ENCODE results near the gene RGL1. TPM values are rescaled to one million over a fixed set of nuclear protein-coding genes. Genes with fewer than 3 reads are reported as not detected.

The RGL1 gene
- total RNA-seq, 1 donor from 2014 or later: 76.9 TPM

- no peak for ATAC-seq
- DNase-seq (ENCODE audit: low spot score): no peak
- intact Hi-C loops (cut with DNase I): no loop called here
These were observed 39.9 kb downstream of the RGL1 start for GRCh38 chr1:183844806-183845205.

- DNase-seq (ENCODE audit: low spot score) (no peak), ATAC-seq (no peak)
- intact Hi-C loops (cut with DNase I): no loop called here
These were observed 40.8 kb downstream of the RGL1 start for GRCh38 chr1:183845681-183846080.

- ATAC-seq: no peak
- intact Hi-C loops (cut with DNase I): no loop called here
These were observed 42.7 kb downstream of the RGL1 start for GRCh38 chr1:183847641-183848040.

GRCh38 chr1:183850852-183851251 is 45.9 kb downstream of the RGL1 start:
- ATAC-seq (no peak), DNase-seq (ENCODE audit: low spot score) (no peak)
- intact Hi-C loops (cut with DNase I): no loop called here

More at GRCh38 chr1:183847641-183848040, 42.7 kb downstream of the RGL1 start:
- DNase-seq (ENCODE audit: low spot score): no peak

GRCh38 chr1:183859119-183859518 is 54.2 kb downstream of the RGL1 start:
- DNase-seq (ENCODE audit: low spot score) (no peak), ATAC-seq (peak; percentile 16)
- intact Hi-C loops (cut with DNase I): no loop called here

GRCh38 chr1:183859831-183860230 is 54.9 kb downstream of the RGL1 start:
- intact Hi-C loops (cut with DNase I): no loop called here
- ATAC-seq: peak; percentile 84
- no peak for DNase-seq (ENCODE audit: low spot score)

DNA sequence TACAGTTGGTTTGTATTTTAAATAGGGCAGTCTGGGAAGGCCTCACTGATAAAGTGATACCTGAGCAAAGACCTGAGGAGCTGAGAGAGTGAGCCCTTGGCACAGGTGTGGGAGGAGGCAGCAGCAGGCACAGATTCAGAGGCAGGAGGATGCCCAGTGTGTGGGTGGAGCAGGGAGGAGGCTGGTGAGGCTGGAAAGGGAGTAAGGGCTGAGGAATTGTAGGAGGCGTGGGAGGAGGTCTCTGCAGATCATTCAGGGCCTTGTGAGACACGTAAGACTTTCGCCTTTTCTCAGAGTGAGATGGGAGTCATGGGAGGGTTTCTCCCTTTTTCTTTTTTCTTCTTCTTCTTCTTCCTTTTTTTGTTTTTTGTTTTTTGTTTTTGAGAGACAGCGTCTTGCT is 58.0 kb downstream of the RGL1 start:
- intact Hi-C loops (cut with DNase I): no loop called here
- ATAC-seq: no peak

DNA sequence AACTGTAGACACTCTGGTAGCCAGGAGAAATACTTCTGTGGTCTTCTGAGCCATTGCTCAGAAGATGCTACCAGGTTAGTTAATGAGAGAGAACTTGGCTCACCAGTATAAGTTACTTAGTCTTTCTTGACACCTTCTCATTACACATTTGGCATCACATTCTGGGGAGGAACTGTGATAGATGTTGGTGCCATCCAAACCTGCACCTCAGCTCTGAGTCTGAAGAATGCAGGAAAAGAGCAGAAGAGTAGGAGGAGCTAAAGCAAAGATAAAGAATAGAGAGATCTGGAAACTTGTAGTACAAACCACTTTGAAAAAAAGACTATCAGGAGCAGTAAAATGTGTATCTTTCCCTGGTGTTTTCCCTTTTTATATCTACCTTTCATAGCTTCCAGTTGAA is 58.9 kb downstream of the RGL1 start:
- ATAC-seq: no peak
- intact Hi-C loops (cut with DNase I): no loop called here
- no peak for DNase-seq (ENCODE audit: low spot score)

More for the DNA sequence above, 58.0 kb downstream of the RGL1 start:
- no peak for DNase-seq (ENCODE audit: low spot score)

- ATAC-seq: no peak
- intact Hi-C loops (cut with DNase I): no loop called here
- DNase-seq (ENCODE audit: low spot score): no peak
These were observed 59.7 kb downstream of the RGL1 start for GRCh38 chr1:183864611-183865010.

- intact Hi-C loops (cut with DNase I): no loop called here
- DNase-seq (ENCODE audit: low spot score): no peak
- no peak for ATAC-seq
These were observed 64.3 kb downstream of the RGL1 start for GRCh38 chr1:183869230-183869629.

- DNase-seq (ENCODE audit: low spot score) (no peak), ATAC-seq (no peak)
- intact Hi-C loops (cut with DNase I): no loop called here
These were observed 64.7 kb downstream of the RGL1 start for GRCh38 chr1:183869664-183870063.

- peak; percentile 75 for ATAC-seq
- peak; percentile 84 for DNase-seq (ENCODE audit: low spot score)
- intact Hi-C loops (cut with DNase I): no loop called here
These were observed 65.6 kb downstream of the RGL1 start for GRCh38 chr1:183870351-183871077.

DNA sequence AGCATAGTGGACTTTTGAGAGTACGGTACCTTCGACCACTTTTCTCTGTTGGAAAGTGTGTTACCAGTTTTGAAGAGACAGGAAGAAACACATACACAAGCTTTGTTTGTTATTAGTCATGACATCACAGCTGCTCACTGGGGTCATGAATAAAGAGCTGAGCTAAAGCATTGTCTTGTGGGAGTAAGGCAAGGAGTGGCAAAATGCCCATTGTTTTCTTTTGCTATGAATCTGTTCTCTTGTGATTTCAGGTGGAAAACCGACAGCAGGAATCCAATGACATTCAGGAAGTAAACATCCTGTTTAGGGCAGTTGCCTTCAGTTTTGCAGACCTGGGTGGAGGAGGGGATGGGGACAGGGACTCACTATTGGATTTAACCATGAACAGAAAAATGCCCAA is 66.2 kb downstream of the RGL1 start:
- ATAC-seq (peak; percentile 73), DNase-seq (ENCODE audit: low spot score) (no peak)
- intact Hi-C loops (cut with DNase I): no loop called here

- intact Hi-C loops (cut with DNase I): no loop called here
- ATAC-seq (peak; percentile 18), DNase-seq (ENCODE audit: low spot score) (no peak)
These were observed 66.7 kb downstream of the RGL1 start for GRCh38 chr1:183871601-183872000.

DNA sequence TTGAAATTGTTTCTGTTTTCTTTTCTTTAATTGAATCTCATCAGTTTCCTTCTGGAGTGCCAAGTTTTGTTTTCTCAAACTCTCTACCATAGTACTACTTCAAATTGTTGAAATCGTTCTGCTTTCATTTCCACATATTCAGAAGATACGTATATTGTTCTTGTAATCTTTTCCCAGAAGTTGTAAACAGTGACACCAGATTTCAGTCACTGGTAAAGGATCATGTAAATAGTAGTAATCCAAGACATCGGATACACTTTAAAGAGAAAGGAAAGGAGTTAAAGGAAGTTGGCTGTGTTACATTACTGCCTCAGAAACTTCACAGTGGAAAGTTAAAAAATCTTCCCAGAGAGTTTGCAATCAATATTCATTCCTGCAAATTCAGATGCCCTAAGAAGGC is 67.5 kb downstream of the RGL1 start:
- DNase-seq (ENCODE audit: low spot score): no peak
- intact Hi-C loops (cut with DNase I): no loop called here
- no peak for ATAC-seq

DNA sequence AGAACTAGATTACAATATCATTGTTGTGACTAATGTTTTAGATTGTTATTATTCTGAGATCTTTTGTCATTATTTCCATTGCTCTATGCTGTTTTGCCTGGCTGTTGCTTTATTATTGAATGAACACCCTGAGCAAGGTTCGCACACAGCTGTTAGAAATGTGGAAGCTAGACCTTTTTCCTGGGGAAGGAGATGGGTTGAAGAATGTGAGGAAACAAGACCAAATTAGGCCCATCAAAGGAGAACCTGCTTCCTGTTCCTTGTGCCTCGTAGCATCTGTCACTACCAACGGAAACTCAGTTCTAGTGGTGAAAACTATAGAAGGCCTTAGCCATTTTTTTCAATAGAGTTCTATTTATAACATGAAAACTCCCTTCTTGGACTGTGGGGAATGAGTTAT is 68.7 kb downstream of the RGL1 start:
- no peak for DNase-seq (ENCODE audit: low spot score)
- ATAC-seq: peak; percentile 9
- intact Hi-C loops (cut with DNase I): no loop called here

- DNase-seq (ENCODE audit: low spot score) (no peak), ATAC-seq (no peak)
- intact Hi-C loops (cut with DNase I): no loop called here
These were observed 71.4 kb downstream of the RGL1 start for GRCh38 chr1:183876309-183876708.

- DNase-seq (ENCODE audit: low spot score) (peak; percentile 84), ATAC-seq (peak; percentile 83)
- intact Hi-C loops (cut with DNase I): no loop called here
These were observed 72.3 kb downstream of the RGL1 start for GRCh38 chr1:183877053-183877720.

GRCh38 chr1:183879494-183879893 is 74.6 kb downstream of the RGL1 start:
- intact Hi-C loops (cut with DNase I): no loop called here
- ATAC-seq: no peak
- no peak for DNase-seq (ENCODE audit: low spot score)

- DNase-seq (ENCODE audit: low spot score): no peak
- ATAC-seq: no peak
- intact Hi-C loops (cut with DNase I): no loop called here
These were observed 75.0 kb downstream of the RGL1 start for GRCh38 chr1:183879966-183880365.
